Activated T-cell treated with anti-CD3 and anti-CD28 coated beads, Interleukin-2, amount 50 U/mL, for 48 hours (primary cell): ENCODE data around the gene RUBCNL.

Experiments
- DNase-seq, 2 experiments: peaks; one replicate each; pipeline ENCODE4 v3.0.0-alpha.2; 2020

RUBCNL gene

GRCh38 chr13:46297361-46297811 is 89.7 kb downstream of the RUBCNL start:
- no peak for DNase-seq

GRCh38 chr13:46296921-46297320 is 90.1 kb downstream of the RUBCNL start:
- DNase-seq: no peak

- DNase-seq: no peak
Measured at GRCh38 chr13:46296115-46296822, 90.8 kb downstream of the RUBCNL start.

- DNase-seq: peak; percentile 52 to 57
Measured at GRCh38 chr13:46295491-46296114, 91.4 kb downstream of the RUBCNL start.

- no peak for DNase-seq
Measured at GRCh38 chr13:46293436-46293835, 93.6 kb downstream of the RUBCNL start.
